Effector CD4-positive, alpha-beta T cell (primary cell): ENCODE results near the gene NDUFA8.

Experiments
- DNase-seq: peaks from one replicate; pipeline ENCODE4 v3.0.0-alpha.2; 2020

The NDUFA8 gene

GRCh38 chr9:122097679-122098315 lies 61.8 kb downstream of the NDUFA8 start:
- no peak for DNase-seq

GRCh38 chr9:122096620-122097415 lies 62.8 kb downstream of the NDUFA8 start:
- DNase-seq = no peak

- peak; percentile 29 for DNase-seq
Measured at GRCh38 chr9:122095010-122095767, 64.4 kb downstream of the NDUFA8 start.
